T-cell (primary cell): ENCODE results near the gene GRIP1. TPM values are rescaled to one million over a fixed set of nuclear protein-coding genes. Genes with fewer than 3 reads are reported as not detected.

Source experiments
- ATAC-seq, 4 experiments: fragments of 200-7000 bp in 3 of 4; fragments of 150-1000 bp in 1 of 4; cut with Tn5 transposase; replicated peaks in 1 of 4; 1 replicate in 3 of 4; 2 replicates in 1 of 4; pipeline ENCODE4 v1.10.0; 2021; ENCODE audit warnings: moderate library complexity in 3 of 4, mild to moderate bottlenecking in 2 of 4, moderate number of reproducible peaks in 1 of 4
- CTCF ChIA-PET, 2 donors: fragments of 300-600 bp; sonication (Branson Sonifier 250); formaldehyde crosslinking; loops; one replicate each; lab custom pipeline; 2022; ENCODE audit warnings: antibody characterized with exemption in 2 of 2; lab: Charles Lee
- POLR2A ChIA-PET, 2 donors: fragments of 300-600 bp; sonication (Branson Sonifier 250); formaldehyde crosslinking; loops; one replicate each; lab custom pipeline; 2022; ENCODE audit warnings: antibody characterized with exemption in 2 of 2; lab: Charles Lee
- DNase-seq, 35 experiments: peaks; one replicate each; pipeline versions ENCODE4 v3.0.0 to v3.0.0-alpha.2; 2013 to 2023
- H3K27ac ChIP-seq: one replicate; pipeline ENCODE4 v1.5.1; 2013; ENCODE audit warnings: low read length
- H3K27me3 ChIP-seq, 2 experiments: replicated peaks in 1 of 2; 1 replicate in 1 of 2; 2 replicates in 1 of 2; pipeline versions ENCODE4 v1.6.1 to v1.7.0; 2013; ENCODE audit warnings: low read length in 1 of 2, mixed read lengths in 1 of 2; ENCODE audit not compliant: control insufficient read depth in 2 of 2, insufficient read depth in 2 of 2; ENCODE audit errors: extremely low read depth in 1 of 2
- H3K36me3 ChIP-seq, 2 donors: 1 replicate in 1 of 2; 2 replicates in 1 of 2; pipeline versions ENCODE4 v1.6.1 to v1.7.0; 2013; ENCODE audit warnings: low read length in 1 of 2; ENCODE audit not compliant: control insufficient read depth in 2 of 2, insufficient read depth in 1 of 2; ENCODE audit errors: extremely low read depth in 1 of 2
- H3K4me1 ChIP-seq, 2 experiments: 1 replicate in 1 of 2; 2 replicates in 1 of 2; pipeline versions ENCODE4 v1.6.1 to v1.7.0; 2013; ENCODE audit warnings: low read length in 2 of 2, mixed read lengths in 1 of 2; ENCODE audit not compliant: insufficient read depth in 2 of 2, control insufficient read depth in 1 of 2; ENCODE audit errors: extremely low read depth in 1 of 2
- H3K4me3 ChIP-seq, 2 donors: 1 replicate in 1 of 2; 2 replicates in 1 of 2; pipeline versions ENCODE4 v1.5.1 to v1.7.0; 2013; ENCODE audit warnings: mild to moderate bottlenecking in 2 of 2, low read length in 1 of 2, moderate library complexity in 1 of 2; ENCODE audit not compliant: control insufficient read depth in 1 of 2; ENCODE audit errors: extremely low read depth in 1 of 2
- H3K9me3 ChIP-seq: 2 replicates; pipeline ENCODE4 v1.7.0; 2013
- H3K27ac Mint-ChIP-seq, 2 donors: one replicate each; pipeline ENCODE4 v1.8.0; 2020 to 2021; ENCODE audit warnings: mild to moderate bottlenecking in 2 of 2, mixed read lengths in 2 of 2
- H3K27me3 Mint-ChIP-seq, 2 donors: one replicate each; pipeline ENCODE4 v1.8.0; 2021 to 2022; ENCODE audit warnings: mixed read lengths in 2 of 2
- H3K36me3 Mint-ChIP-seq: one replicate; pipeline ENCODE4 v1.8.0; 2021; ENCODE audit warnings: mixed read lengths
- H3K4me1 Mint-ChIP-seq, 3 donors: one replicate each; pipeline ENCODE4 v1.8.0; 2020 to 2022; ENCODE audit warnings: mixed read lengths in 3 of 3, mild to moderate bottlenecking in 1 of 3
- H3K4me3 Mint-ChIP-seq, 3 donors: one replicate each; pipeline ENCODE4 v1.8.0; 2020 to 2022; ENCODE audit warnings: mild to moderate bottlenecking in 3 of 3, mixed read lengths in 3 of 3, moderate library complexity in 3 of 3
- H3K9me3 Mint-ChIP-seq, 3 donors: one replicate each; pipeline ENCODE4 v1.8.0; 2020 to 2022; ENCODE audit warnings: mixed read lengths in 3 of 3
- WGBS: methylation state at CpG from one replicate; pipeline ENCODE4 v1.1.5; 2013; ENCODE audit warnings: missing lambda C conversion rate; ENCODE audit not compliant: insufficient coverage; 5-methylcytosine and 5-hydroxymethylcytosine counted together
- total RNA-seq, 35 experiments: library from RNA in 6 of 35; stranded (reverse) in 6 of 35; fragments of 120-200 nt in 1 of 35; gene quantifications; one replicate each; pipeline versions ENCODE4 v1.2.1 to v1.2.4 and lab custom pipeline; 2013 to 2026

The GRIP1 gene
- total RNA-seq, 5 donors from 2014 or later (not counting 1 experiment from before 2014, with no cell fraction given): 3.0 to 7.3 (median 3.6) TPM

DNA sequence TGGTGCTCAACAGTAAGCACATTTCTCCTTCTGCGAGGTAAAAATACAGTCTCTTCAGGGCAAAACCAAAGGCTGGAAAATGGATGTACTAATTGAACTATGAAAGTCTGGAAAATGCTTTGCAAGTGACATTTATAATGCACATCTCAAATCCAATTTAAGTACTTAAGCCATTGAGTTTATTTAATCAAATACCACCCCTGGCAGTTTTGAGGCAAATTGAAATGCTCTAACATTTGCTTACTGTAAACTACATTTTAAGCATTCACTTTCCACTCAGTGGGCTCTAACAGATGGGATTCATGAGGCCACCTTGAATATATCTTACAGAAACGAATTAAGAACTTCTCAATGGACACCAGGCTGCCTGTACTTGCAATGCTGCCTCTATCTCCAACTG is 306.9 kb downstream of the GRIP1 start:
- no peaks in the 10 kb centered on the region for H3K9me3 ChIP-seq
- CTCF ChIA-PET: no interaction called here
- peaks cover 0 to 6% of the 10 kb centered on the region in 2 donors for H3K36me3 ChIP-seq
- WGBS: no CpG with 5 or more reads among the region's 2 CpGs
- Mint-ChIP-seq H3K36me3 (peaks cover 57% of the 10 kb centered on the region), H3K27ac (no peak overlapping the region), H3K27me3 (no peaks in the 10 kb centered on the region), H3K4me1 (no peaks in the 10 kb centered on the region), H3K4me3 (no peak overlapping the region), H3K9me3 (no peaks in the 10 kb centered on the region)
- H3K4me3 ChIP-seq: no peak overlapping the region
- no peak for DNase-seq
- no peak for ATAC-seq
- no peaks in the 10 kb centered on the region for H3K4me1 ChIP-seq
- POLR2A ChIA-PET: no interaction called here
- H3K27me3 ChIP-seq: no peaks in the 10 kb centered on the region
- H3K27ac ChIP-seq: no peak overlapping the region

DNA sequence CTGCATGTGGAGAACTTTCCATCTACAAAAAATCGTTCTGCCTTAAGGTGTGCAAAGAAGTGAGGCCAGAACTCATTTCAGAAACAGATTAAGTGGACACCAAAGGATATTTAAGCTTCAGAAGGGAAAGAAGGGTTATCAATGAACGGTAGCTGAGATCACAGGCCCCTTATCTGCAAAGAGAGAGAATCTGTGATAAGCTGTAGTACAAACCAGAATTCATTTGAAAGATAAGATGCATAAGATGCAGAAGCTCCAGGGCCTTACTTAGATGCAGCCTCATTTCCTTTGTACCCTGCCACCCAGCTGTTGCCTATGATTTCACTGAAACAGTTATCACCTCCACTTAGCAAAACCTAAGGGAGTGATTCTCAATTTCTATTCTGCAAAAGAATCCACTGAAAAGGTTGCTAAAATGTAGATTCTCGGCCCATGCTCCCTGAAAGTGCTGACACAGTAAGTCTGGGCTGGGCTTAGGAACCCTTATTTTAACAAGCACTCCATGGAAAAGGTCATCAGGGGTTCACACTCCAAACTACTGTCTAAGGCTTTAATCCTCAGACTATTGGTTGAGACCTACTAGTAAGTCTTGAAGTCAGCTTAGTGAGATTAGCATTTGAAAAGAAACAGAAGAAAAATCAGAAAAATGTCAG is 311.7 kb downstream of the GRIP1 start:
- Histone ChIP-seq H3K27me3 (no peaks in the 10 kb centered on the region), H3K36me3 (peaks cover 0 to 6% of the 10 kb centered on the region in 2 donors), H3K27ac (no peak overlapping the region), H3K4me1 (no peaks in the 10 kb centered on the region), H3K4me3 (no peak overlapping the region), H3K9me3 (no peaks in the 10 kb centered on the region)
- ChIA-PET POLR2A (no interaction called here), CTCF (no interaction called here)
- H3K9me3 Mint-ChIP-seq: no peaks in the 10 kb centered on the region
- H3K4me3 Mint-ChIP-seq: no peak overlapping the region
- no peaks in the 10 kb centered on the region for H3K4me1 Mint-ChIP-seq
- ATAC-seq: no peak
- 33% methylated on average over 2 of the region's 3 CpGs for WGBS
- H3K27ac Mint-ChIP-seq: no peak overlapping the region
- DNase-seq: no peak
- H3K36me3 Mint-ChIP-seq: peaks cover 62% of the 10 kb centered on the region
- no peaks in the 10 kb centered on the region for H3K27me3 Mint-ChIP-seq

DNA sequence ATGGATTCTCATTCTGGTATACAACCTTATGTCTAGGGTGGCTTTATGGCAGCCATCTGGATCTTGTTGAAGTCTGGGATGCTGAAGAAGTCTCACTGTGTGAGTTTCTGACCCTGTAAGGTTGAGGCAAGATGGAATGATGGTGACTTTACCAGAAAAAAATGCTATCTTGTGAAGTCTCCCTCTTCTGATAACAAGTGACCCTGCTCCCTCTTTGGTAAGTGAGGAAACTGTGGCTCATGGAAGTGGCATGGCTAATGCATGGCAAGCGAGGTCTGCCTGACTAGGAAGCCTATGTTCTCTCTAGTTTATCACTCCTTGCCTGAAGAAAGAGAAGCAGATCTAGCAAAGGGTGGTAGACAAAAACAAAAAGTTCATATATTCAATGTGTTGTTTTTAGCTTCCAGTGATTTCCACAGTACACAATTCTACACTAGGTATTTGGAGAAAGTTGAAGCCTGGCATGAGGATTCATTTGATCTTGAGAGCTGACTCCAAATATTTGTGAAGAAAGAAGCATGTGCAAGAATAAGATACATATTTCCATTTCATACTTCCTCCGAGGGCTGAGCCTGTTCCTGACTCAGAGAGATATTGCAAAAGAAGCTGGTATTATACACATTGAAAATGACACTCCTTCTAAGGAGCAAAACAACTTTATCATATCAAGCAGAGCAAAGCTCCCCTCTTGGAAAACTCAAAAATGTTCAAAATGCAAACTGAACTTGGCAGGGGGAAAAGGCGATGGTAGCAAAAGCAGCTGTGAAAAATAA is 313.0 kb downstream of the GRIP1 start:
- ChIA-PET CTCF (no interaction called here), POLR2A (no interaction called here)
- H3K9me3 Mint-ChIP-seq: no peaks in the 10 kb centered on the region
- peaks cover 0 to 6% of the 10 kb centered on the region in 2 donors for H3K36me3 ChIP-seq
- H3K4me3 ChIP-seq: no peak overlapping the region
- no peak overlapping the region for H3K4me3 Mint-ChIP-seq
- no peak overlapping the region for H3K27ac Mint-ChIP-seq
- no peaks in the 10 kb centered on the region for H3K4me1 ChIP-seq
- no CpG with 5 or more reads among the region's 3 CpGs for WGBS
- H3K27me3 Mint-ChIP-seq: no peaks in the 10 kb centered on the region
- peaks cover 55% of the 10 kb centered on the region for H3K36me3 Mint-ChIP-seq
- H3K9me3 ChIP-seq: no peaks in the 10 kb centered on the region
- H3K27me3 ChIP-seq: no peaks in the 10 kb centered on the region
- H3K27ac ChIP-seq: no peak overlapping the region
- H3K4me1 Mint-ChIP-seq: no peaks in the 10 kb centered on the region
- ATAC-seq (no peak), DNase-seq (no peak)

DNA sequence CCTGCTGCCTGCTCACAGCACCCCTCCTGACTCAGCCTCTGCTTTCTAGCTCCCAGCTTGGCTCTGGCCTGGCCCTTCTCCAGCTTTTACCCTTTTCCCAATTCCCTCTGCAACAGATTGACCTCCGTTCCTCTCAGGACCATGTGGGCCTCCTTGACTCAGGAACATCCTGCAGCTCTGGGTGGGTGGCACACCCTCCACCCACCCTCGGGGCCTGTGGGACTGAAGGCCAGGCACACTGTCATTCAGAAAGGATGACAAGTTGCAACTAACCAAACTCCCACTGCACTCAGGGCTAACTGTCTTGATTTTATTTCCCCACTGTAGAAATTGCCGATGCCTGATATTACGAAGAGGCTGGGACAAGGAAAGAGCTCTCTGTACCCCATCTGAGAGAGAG is 317.2 kb downstream of the GRIP1 start:
- H3K27me3 ChIP-seq: no peaks in the 10 kb centered on the region
- no peak overlapping the region for H3K4me3 Mint-ChIP-seq
- ChIA-PET CTCF (no interaction called here), POLR2A (interaction anchor here in 1 of 2 donors (0.6 to 0.7 kb wide), 2 partner anchors 92 to 1291 kb away, joined by 3 to 14 read pairs; no protein-coding TSS in a partner anchor)
- H3K27ac Mint-ChIP-seq: no peak overlapping the region
- no peak overlapping the region for H3K27ac ChIP-seq
- H3K9me3 Mint-ChIP-seq: no peaks in the 10 kb centered on the region
- H3K4me1 ChIP-seq: no peaks in the 10 kb centered on the region
- H3K4me3 ChIP-seq: no peak overlapping the region
- H3K9me3 ChIP-seq: no peaks in the 10 kb centered on the region
- ATAC-seq (no peak), DNase-seq (no peak)
- H3K4me1 Mint-ChIP-seq: no peaks in the 10 kb centered on the region
- H3K36me3 Mint-ChIP-seq: peaks cover 29% of the 10 kb centered on the region
- peaks cover 0 to 3% of the 10 kb centered on the region in 2 donors for H3K36me3 ChIP-seq
- H3K27me3 Mint-ChIP-seq: no peaks in the 10 kb centered on the region
- WGBS: 86% methylated on average over 2 of the region's 4 CpGs

DNA sequence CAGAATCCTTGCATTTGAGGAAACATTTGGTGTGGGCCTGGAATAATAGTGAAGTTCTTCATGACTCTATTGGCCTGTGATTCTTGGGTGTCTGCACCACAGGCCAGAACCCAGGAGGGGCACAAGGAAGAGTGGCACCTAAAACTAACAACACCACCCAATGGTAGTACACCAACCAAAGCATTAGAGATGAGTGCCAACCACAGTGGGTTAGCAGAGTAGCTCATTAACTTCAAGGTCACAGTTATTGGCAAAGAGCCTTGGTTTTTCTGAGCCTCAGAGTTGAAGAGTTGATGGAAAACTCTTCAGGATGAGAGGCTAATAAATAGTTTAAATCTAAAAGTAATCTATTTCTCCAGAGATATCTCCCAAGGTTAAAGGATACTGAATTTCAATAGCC is 319.6 kb downstream of the GRIP1 start:
- H3K4me1 Mint-ChIP-seq: no peaks in the 10 kb centered on the region
- H3K36me3 Mint-ChIP-seq: peaks cover 15% of the 10 kb centered on the region
- Histone ChIP-seq H3K9me3 (no peaks in the 10 kb centered on the region), H3K4me1 (no peaks in the 10 kb centered on the region), H3K4me3 (no peak overlapping the region), H3K36me3 (peaks cover 0 to 3% of the 10 kb centered on the region in 2 donors), H3K27me3 (no peaks in the 10 kb centered on the region), H3K27ac (no peak overlapping the region)
- H3K27ac Mint-ChIP-seq: no peak overlapping the region
- ATAC-seq (no peak), DNase-seq (no peak)
- H3K9me3 Mint-ChIP-seq: no peaks in the 10 kb centered on the region
- no peaks in the 10 kb centered on the region for H3K27me3 Mint-ChIP-seq
- no peak overlapping the region for H3K4me3 Mint-ChIP-seq
- CTCF ChIA-PET: no interaction called here
- POLR2A ChIA-PET: interaction anchor here in 1 of 2 donors (0.6 kb wide), 1 partner anchor 1751 kb away, joined by 3 read pairs; no protein-coding TSS in a partner anchor

DNA sequence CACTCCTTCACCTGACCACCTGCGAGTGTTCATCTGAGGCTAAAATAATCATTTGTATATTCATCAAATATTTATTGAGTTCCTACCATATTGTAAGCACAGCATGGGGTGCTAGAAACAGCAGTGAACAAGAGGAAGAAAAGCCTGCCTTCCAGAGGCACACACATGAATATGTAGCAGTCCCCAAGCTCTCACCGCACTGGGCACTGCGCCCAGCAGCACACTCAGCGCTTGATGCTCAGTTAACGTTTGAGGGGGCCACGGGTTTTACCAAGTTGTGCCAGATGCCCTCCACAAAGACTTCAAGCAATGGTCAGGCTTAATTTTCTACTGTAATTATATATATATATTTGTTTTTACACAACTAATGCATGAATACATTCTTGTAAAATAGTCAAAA is 324.6 kb downstream of the GRIP1 start:
- ChIA-PET POLR2A (no interaction called here), CTCF (no interaction called here)
- WGBS: no CpG with 5 or more reads among the region's 6 CpGs
- Mint-ChIP-seq H3K27ac (peak overlapping the region in 1 of 2 donors; percentile 62), H3K4me1 (no peaks in the 10 kb centered on the region), H3K9me3 (no peaks in the 10 kb centered on the region), H3K36me3 (peaks cover 34% of the 10 kb centered on the region), H3K4me3 (no peak overlapping the region), H3K27me3 (no peaks in the 10 kb centered on the region)
- Histone ChIP-seq H3K36me3 (peaks cover 0 to 11% of the 10 kb centered on the region in 2 donors), H3K27ac (no peak overlapping the region), H3K4me1 (no peaks in the 10 kb centered on the region), H3K4me3 (no peak overlapping the region), H3K9me3 (no peaks in the 10 kb centered on the region), H3K27me3 (no peaks in the 10 kb centered on the region)
- no peak for ATAC-seq
- no peak for DNase-seq
